Hepatocyte (in vitro differentiated cells): ENCODE results near the gene NCAPD3.

Experiments
- EZH2phosphoT487 ChIP-seq: fragments of 200-600 bp; sonication (generic); IDR thresholded peaks from one replicate; pipeline ENCODE4 v1.6.1; 2018; ENCODE audit warnings: antibody characterized with exemption, mild to moderate bottlenecking, low read depth, moderate library complexity; ENCODE audit not compliant: unreplicated experiment, severe bottlenecking
- TF ChIP-seq, protein P1 (sequence below): fragments of 200-600 bp; sonication (generic); IDR thresholded peaks from 2 replicates; pipeline ENCODE4 v1.5.1; 2016; ENCODE audit warnings: antibody characterized with exemption, mild to moderate bottlenecking; ENCODE audit not compliant: poor library complexity

DNA sequence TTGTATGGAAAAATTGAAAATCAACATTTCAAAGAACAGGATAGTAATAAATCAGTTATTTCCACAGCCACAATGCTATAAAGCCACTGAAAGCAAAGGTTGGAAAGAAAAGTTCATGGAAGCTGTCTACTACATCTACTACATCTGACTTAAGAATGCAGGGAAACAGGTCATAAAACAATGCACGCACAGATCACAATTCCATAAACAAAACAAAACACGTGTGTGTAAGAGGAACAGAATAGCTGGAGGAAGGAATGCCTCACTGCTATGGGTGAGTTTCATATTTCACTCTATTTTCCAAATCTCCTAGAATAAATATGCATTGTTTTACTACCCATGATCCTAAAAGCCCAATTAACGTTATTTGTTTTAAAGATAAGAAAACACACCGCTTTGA, 66.3 kb downstream of the NCAPD3 start:
- TF ChIP-seq, protein P1, sequence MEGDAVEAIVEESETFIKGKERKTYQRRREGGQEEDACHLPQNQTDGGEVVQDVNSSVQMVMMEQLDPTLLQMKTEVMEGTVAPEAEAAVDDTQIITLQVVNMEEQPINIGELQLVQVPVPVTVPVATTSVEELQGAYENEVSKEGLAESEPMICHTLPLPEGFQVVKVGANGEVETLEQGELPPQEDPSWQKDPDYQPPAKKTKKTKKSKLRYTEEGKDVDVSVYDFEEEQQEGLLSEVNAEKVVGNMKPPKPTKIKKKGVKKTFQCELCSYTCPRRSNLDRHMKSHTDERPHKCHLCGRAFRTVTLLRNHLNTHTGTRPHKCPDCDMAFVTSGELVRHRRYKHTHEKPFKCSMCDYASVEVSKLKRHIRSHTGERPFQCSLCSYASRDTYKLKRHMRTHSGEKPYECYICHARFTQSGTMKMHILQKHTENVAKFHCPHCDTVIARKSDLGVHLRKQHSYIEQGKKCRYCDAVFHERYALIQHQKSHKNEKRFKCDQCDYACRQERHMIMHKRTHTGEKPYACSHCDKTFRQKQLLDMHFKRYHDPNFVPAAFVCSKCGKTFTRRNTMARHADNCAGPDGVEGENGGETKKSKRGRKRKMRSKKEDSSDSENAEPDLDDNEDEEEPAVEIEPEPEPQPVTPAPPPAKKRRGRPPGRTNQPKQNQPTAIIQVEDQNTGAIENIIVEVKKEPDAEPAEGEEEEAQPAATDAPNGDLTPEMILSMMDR, result no peak
- TF ChIP-seq EZH2phosphoT487, result peak; percentile 78
